ENCODE results near the gene DEFB110.

The DEFB110 gene

DNA sequence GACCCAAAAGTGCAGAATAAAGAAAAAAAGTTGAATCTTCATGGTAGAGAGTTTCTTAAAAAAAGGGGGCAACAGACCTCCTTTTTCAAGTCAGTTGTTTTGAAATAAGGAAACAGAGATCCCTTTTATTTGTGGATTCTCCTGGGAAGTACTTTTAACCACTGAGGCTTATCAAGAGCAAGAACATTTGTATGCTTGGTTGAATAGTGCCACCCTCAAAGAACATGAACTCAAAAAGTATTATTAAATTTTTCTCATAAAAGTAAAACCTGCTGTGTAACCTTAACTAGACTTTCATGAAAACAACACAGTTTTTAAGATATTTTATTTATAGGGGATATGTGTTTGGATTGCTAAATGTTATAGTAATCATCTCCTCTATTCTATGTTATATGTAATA lies at the start of gene DEFB110:
Gene DEFB110, minus strand, starts transcription at position 101 of the 400 bp plus-strand sequence. Its CDS starts 59 bp downstream, at position 42.
- no peak for DNase-seq (ENCODE audit: low spot score)

DNA sequence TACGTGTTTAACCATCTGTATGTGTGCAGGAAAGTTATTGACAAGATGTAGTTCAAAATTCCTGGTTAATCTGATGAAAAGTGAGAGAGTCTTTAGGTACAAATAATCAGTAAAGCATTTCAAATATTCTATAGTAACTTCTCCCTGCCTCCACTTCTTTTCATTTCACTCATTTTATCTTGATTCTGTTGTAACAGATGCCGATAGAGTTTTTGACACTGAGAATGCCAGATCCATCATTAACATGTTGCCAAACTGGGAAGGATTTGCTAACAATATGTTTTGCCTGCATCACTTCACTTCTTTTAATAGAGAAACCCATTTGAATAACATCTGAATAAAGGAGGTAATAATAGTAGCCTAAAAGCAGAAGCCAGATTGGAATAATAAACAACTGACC lies 48.3 kb upstream of the DEFB110 start:
- DNase-seq (ENCODE audit: low spot score) = no peak

DNA sequence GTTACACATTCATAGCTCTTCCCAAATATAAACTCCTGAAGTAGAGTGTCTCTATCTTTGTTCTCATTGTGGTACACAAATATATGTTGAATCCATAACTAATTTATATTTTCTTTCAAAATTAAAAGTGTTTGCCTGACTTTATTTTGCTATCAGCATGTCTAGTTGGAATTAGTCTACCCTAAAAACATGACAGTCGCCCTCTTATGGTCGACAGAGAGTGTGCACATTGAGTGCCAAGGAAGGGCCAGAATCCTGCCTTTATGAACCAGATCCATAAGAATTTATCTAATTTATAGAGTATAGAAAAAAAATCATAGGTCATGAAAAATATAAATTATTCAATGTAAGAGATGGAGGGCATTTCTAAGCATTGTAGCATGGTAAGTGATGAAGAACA lies 40.3 kb upstream of the DEFB110 start:
- DNase-seq (ENCODE audit: low spot score) = no peak

DNA sequence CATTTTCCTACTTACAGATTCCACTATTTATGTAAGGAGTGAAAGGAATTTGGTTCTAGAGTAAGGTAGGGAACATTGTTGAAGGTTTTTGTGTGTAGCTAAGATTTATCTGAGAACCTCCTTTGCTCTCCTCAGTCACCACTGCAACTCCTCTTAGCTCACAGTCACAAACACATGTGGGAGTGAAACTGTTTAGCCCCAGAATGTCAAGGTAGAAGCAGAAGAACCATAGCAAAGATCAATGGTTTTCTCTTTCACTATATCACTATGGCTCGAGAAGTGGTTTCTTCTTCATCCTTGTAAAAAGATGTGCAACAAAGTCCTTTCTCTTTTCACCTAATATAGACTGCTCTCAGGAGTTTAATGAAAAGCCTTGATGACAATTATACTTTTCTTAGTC lies 34.4 kb upstream of the DEFB110 start:
- DNase-seq (ENCODE audit: low spot score) = no peak

DNA sequence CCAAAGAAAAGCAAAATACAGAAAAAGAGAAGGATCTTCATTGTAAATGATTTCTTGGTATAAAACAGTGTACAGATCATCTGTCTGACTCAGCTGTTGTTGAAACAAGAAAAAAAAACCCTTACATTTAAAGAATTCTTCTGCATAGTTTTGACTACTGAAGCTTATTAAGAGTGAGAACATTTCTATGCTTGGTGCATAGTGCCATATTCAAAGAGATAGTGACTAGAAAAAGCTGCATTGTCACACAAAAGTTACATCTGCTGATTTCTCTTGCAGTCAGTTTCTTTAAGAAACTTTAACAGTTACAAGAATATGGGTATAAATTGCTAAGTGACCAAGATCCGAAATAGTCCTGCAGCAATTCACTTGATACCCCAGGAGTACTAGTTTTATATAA lies 28.0 kb upstream of the DEFB110 start, which contains the start of gene DEFB112:
Gene DEFB112, minus strand, starts transcription at position 101 of the 400 bp plus-strand sequence. Its CDS starts 60 bp downstream, at position 41.
- no peak for DNase-seq (ENCODE audit: low spot score)

DNA sequence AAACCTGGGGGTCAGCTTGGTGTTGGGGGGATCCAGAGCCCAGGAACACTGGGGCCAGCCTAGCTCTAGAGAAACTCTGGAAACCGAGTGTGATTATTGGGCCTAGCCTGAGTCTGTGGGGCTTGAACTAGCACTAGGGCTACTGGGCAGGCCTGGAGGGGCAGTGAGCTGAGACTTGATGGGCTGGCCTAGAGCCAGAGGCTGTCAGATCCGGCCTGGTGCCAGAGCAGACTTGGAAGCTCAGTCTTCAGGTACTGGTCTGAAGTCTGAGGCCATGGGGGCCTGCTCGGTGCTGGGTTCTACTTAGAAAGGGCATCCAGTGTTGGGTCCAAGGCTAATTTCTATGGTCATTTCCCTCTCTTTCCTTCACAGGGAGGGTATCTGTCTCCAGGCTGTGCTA lies 25.2 kb upstream of the DEFB110 start:
- DNase-seq (ENCODE audit: low spot score) = no peak

DNA sequence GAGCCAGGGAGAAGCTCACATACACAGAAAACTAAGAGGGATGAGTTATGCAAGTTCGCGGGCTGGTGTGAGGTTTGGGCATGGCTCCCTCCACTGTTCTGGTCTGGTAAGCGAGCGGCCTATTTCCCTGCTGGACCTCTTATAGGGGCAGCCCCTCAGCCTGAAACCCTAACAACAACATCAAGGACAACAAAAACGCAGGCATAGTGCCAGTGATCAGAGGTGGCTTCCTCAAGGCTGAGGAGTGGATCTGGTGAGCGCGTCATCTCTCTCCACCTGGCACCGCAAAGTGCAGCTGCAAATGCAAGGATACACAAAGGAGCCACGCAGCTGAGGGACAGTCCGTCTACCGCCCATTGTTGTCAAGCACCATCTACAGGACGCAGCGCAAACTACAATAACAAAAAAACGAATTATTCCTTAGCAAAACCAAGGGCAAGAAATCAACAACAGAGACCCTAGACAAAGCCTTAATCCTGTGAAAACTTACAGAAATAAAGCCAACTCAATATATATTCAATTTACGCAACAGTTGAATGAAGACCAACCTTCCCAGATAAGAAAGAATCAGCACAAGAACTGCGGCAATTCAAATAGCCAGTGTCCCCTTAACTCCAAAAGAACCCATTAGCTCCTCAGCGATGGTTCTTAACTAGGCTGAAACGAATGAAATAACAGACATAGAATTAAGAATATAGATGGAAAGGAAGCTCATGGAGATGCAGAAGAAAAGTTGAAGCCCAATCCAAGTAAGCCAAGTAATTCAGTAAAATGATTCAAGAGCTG lies 9.2 kb upstream of the DEFB110 start:
- DNase-seq (ENCODE audit: low spot score) = no peak

DNA sequence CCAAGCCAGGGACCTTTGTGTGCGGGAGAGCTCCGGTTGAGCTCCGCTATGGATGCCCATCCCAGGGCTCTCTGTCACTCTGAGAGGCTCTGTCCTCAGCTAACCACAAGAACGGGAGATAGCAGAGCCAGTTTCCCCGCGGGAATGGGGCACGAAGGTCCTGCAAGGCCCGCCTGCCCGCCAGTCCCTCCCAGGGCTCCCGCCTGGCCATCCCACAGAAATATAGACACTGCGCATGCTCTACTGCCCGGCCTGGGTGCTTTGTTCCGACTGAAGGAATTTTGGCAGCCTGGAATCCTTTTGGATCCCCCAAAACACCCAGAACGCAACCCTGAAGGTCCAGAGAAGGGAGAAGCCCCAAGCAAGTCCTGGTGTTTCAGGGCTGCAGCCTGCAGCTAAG lies 8.6 kb upstream of the DEFB110 start:
- DNase-seq (ENCODE audit: low spot score) = no peak

DNA sequence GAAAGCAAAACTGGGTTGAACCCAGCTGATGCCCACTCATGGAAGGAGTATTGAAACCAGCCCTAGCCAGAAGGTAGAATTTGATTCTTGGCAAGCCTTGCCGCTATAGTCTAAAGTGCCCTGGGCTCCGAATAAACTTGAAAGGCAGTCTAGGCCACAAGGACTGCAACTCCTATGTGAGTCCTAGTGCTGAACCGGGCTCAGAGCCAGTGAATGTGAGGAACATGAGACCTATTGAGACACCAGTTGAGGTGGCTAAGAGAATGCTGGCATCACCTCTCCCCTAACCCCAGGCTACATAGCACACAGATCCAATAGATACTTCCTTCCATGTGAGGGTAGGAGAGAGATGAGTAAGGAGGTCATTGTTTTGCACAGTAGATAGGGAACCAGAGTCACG lies 3.5 kb upstream of the DEFB110 start:
- DNase-seq (ENCODE audit: low spot score) = no peak

DNA sequence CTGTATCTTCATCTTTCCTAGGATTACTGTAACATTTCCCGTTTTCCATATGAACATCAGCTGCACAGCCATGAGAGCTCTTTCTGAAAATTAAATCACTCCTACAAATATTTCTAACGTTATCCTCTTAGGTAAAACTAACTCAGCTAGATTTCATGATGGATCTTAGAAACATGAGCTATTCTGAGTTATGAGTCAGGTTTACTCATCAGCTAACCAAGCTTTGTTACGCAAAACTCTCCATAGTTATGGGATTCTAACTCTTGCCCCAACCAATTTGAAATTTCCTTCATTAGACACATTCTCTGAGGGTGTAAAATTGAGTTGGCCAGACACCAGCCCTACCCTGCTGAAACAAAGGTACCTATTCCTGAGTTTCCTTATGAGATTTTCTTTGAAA lies 14.0 kb downstream of the DEFB110 start:
- DNase-seq (ENCODE audit: low spot score) = no peak

DNA sequence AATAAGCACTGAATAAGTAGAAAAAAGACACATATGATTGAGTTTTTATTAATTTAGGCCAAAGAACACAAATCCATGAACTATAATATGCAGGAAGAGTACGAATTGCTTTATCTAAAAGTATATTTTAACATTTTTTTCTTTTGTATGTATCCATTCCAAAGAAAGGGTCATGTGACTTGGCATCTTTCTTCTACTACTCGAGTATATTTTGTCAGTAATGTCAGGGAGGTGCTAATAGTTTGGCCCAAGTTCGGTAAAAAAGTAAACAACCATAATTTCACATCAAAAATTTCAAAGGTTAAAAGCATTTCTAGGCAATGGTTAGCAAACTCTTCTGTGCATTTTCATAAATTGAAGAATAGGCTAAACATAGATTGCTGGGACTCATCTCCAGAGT lies 18.7 kb downstream of the DEFB110 start:
- DNase-seq (ENCODE audit: low spot score) = no peak

DNA sequence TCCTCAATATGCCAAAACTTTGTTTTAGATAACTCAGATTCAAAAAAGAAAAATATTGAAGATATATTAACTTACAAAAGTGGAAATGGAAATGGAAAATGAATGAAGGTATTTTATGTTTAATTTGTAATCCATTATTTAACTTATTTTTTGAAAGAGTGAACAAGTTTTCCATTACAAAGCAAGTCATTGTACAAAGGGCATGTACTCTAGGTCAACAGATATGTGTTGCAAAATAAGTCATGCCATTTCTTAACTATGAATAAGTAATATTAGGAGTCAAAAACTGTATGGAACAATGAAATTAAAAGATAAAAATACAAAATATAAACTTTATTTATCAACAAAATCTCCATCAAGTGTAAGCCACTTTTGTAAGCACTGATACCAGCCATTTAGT lies 26.5 kb downstream of the DEFB110 start:
- no peak for DNase-seq (ENCODE audit: low spot score)

DNA sequence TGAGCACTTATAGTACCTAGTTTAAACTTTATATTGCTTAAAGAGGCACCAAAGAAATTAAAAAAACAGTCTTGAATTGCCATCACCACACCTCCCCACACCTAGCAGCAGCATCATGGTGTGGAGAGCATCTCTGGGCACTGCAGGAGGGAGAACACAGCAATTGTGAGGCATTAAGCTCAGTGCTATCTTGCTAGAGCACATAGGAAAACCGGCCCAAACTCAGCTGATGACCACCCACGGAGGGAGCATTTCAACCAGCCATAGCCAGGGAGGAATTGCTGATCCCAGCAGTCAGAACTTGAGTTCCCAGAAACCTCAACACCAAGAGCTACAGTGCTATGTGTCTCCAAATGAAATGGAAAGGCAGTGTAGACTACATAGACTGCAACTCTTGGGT lies 32.9 kb downstream of the DEFB110 start:
- no peak for DNase-seq (ENCODE audit: low spot score)

DNA sequence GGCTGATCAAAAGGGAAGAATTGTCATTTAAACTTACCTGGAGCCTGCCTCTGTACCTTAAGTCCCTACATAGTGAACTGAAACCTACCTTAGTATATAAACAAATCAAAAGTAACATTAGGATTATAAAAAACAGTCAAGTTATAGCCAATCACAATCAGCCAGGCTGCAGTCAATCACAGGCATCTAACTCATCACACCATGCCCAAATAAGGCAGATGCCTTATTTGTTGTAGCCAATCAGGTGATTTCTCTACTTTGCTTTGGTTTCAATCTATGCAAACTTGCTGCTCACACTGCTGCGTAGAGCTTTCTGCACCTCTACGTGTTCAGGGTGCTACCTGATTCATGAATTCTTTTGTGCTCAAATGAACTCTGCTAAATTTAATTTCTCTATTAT lies 34.0 kb downstream of the DEFB110 start:
- DNase-seq (ENCODE audit: low spot score) = no peak

DNA sequence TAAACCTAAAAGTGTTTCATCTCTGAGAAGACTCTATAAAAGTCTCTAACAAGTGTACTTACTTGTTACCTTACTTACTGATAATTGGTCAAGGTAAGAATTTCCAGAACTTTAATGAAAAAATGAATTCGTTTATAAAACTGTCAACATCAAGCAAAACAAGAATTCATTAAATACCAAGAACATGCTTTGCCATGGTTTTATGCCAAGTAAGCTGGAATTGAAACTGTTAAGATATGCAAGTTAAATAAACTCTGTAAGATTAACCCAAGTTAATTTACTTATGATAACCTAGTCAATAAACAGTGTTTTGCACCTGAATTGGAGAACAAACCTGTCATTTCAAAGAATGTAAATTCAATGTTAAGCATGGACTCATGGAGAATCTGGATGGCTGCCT lies 35.2 kb downstream of the DEFB110 start:
- no peak for DNase-seq (ENCODE audit: low spot score)

DNA sequence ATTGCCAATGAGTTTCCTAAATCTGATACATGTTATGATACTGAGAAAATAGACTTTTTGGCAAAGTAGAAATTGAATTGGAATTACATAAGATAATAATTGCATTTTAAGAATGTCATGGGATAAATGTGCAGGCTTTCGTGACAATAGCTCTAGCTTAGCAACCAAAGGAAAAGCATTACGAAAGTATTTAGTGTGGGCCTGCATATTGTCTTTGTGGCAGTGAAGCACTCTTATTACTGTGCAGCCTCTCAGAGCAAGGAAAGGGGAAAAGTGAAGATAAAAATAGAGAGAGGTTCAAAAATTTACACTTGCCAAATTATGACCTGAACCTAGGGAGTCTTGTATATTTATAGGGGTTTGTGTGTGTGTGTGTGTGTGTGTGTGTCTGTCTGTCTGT lies 39.7 kb downstream of the DEFB110 start:
- no peak for DNase-seq (ENCODE audit: low spot score)

DNA sequence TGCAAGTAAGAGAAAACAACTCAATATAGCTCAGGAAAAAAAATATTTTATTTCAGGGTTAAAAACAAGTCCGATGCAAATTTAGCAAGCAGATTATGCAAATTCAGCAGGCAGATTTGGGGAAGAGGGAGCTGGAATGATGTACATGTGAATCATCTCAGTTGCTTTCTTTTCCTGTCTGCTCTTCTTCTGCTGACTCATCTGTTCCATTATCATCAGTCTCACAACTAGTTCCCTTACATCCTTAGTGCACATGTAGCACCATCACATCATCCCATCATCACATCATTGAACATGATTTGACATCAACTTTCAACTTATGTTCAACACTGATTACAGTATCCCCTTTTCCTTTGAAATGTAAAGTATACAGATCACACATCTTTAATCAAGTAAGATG lies 40.9 kb downstream of the DEFB110 start:
- DNase-seq (ENCODE audit: low spot score) = no peak

DNA sequence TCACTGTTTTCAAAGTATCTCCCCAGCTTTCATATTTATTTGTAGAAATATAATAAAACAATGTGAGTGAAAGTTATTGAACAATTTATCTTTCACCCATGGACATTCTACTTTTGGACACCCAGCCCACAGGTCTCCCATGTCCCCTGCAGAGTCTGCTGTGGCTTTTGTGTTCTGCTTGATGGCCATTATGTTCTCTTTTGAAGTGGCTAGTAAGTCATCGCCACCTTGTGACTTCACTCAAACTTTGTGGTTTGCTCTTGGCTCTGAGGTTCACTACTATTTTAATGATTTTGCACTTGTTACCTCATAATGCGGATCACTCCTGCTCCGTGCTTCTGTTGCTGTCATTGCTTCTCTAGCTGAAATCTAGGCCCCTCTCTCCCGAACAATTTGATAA lies 42.2 kb downstream of the DEFB110 start:
- DNase-seq (ENCODE audit: low spot score) = no peak

DNA sequence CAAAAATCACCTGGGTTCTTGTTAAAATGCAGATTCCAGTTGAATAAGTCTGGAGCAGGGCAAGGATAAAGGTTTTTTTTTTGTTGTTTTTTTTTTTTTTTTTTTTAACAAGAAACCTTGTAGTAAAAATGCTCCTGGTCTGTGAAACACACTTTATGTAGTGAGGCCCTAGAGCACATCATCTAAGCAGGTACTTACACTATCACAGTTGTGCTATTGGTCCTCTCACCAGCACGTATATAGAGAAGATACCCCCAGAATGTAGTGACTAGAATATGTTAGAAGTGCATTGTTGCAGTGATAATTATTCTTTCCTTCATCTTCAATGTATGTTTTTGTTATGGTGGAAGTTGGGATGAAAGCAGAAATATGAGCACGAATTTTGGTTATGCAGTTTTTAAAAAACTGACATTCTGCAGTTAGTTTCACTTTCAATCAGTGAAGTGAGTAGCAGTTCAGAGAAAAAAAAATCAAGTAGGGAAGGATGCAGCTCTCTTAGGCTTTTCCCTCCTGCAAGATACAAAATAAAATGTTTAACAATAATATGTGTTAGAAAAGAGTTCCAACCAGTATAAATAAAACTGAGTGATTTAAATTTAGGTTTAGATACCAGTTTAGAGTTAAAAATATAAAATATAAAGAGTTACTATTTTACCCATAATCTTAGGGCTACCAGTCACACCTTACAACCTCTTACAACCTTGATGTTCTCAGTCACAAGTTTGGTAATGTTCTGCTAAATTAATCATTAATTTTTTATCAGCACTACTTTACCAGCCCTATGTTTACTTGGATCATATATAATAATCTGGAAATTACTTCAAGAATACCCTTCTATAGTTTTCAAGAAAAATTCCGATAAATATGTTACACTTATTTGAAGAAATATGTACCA lies 43.2 kb downstream of the DEFB110 start:
- DNase-seq (ENCODE audit: low spot score) = no peak

DNA sequence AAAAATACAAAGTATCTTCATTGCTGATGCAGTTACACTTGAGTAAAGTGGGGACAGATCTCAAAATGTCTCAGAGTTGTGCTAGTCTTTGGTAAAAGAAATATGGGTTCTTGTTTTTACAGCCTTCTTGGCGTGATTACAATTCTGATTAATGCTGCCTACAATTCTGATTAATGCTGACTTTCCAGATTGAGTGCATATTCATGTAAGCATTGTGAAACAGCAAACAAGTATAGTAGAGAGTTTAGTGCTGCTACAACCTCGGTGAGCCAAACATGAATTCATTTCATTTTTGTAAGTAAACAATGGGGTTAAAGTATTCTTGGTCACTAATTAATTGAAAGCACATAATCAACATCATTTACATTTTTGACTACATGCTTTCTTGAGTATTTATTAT lies 52.2 kb downstream of the DEFB110 start, which contains the start of gene DEFB113:
Gene DEFB113, minus strand, starts transcription at position 21 of the 400 bp plus-strand sequence. Its CDS starts 0 bp downstream, at position 21.
- DNase-seq (ENCODE audit: low spot score) = no peak
